PFSK-1 (cell line): ENCODE data around the gene PIRT.

Experiments
- POLR2AphosphoS5 ChIP-seq: IDR thresholded peaks from 2 replicates; pipeline ENCODE4 v1.6.1; 2012; ENCODE audit warnings: low read depth, mild to moderate bottlenecking, control low read depth, low read length, moderate library complexity
- TAF1 ChIP-seq: IDR thresholded peaks from 2 replicates; pipeline ENCODE4 v1.6.1; 2012; ENCODE audit warnings: low read length, control low read depth, borderline replicate concordance; ENCODE audit not compliant: insufficient read depth
- TF ChIP-seq, protein P1 (sequence below), 2 experiments: IDR thresholded peaks; 2 replicates each; pipeline versions ENCODE4 v1.6.1 to v1.8.0; 2011 to 2012; ENCODE audit warnings: low read depth in 2 of 2, low read length in 2 of 2, control low read depth in 1 of 2, inconsistent platforms in 1 of 2, mild to moderate bottlenecking in 1 of 2, moderate library complexity in 1 of 2; ENCODE audit not compliant: insufficient read depth in 1 of 2

DNA sequence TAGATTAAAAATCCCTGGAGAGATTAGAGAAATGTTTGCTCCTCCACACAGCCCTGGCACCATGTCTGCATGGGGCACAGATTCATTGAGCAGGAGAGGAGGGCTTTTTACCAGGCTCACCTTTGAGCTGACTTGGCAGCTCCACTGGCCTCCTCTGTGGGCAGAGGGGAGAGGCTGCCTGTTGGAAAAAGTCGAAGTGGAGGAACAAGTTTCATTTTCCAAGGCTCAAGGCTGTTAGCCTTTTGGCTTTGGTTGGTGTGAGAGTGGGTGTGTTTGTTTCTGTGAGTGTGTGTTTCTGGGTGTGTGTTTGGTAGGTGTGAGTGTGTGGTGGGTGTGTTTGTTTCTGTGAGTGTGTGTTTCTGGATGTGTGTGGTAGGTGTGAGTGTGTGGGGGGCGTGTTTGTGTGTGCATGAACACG lies 39.5 kb downstream of the PIRT start:
- TF ChIP-seq, protein P1, sequence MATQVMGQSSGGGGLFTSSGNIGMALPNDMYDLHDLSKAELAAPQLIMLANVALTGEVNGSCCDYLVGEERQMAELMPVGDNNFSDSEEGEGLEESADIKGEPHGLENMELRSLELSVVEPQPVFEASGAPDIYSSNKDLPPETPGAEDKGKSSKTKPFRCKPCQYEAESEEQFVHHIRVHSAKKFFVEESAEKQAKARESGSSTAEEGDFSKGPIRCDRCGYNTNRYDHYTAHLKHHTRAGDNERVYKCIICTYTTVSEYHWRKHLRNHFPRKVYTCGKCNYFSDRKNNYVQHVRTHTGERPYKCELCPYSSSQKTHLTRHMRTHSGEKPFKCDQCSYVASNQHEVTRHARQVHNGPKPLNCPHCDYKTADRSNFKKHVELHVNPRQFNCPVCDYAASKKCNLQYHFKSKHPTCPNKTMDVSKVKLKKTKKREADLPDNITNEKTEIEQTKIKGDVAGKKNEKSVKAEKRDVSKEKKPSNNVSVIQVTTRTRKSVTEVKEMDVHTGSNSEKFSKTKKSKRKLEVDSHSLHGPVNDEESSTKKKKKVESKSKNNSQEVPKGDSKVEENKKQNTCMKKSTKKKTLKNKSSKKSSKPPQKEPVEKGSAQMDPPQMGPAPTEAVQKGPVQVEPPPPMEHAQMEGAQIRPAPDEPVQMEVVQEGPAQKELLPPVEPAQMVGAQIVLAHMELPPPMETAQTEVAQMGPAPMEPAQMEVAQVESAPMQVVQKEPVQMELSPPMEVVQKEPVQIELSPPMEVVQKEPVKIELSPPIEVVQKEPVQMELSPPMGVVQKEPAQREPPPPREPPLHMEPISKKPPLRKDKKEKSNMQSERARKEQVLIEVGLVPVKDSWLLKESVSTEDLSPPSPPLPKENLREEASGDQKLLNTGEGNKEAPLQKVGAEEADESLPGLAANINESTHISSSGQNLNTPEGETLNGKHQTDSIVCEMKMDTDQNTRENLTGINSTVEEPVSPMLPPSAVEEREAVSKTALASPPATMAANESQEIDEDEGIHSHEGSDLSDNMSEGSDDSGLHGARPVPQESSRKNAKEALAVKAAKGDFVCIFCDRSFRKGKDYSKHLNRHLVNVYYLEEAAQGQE (IDR thresholded peaks at IDR 0.05; ENCODE audit: insufficient read depth in 1 of 2, low read depth in 2 of 2, low read length in 2 of 2): no peak
- TF ChIP-seq POLR2AphosphoS5: no peak
- no peak for TF ChIP-seq TAF1
